Aorta (tissue), 5 donors: ENCODE data around the gene ZBTB9. TPM values are rescaled to one million over a fixed set of nuclear protein-coding genes. Genes with fewer than 3 reads are reported as not detected.

Experiments used
- ATAC-seq: fragments of 200-7000 bp; cut with Tn5 transposase; one replicate; pipeline ENCODE4 v1.9.1; 2022; ENCODE audit warnings: moderate library complexity; ENCODE audit not compliant: low FRiP score
- DNase-seq, 2 donors: peaks; one replicate each; pipeline ENCODE4 v3.0.0-alpha.2; 2020
- H3K27ac ChIP-seq, 2 donors: one replicate each; pipeline ENCODE4 v1.5.1; 2013; ENCODE audit warnings: low read length in 2 of 2, mild to moderate bottlenecking in 2 of 2, moderate library complexity in 2 of 2, control low read depth in 1 of 2, inconsistent platforms in 1 of 2, low read depth in 1 of 2
- H3K27me3 ChIP-seq, 2 donors: one replicate each; pipeline ENCODE4 v1.6.1; 2013; ENCODE audit warnings: control low read depth in 1 of 2, low read length in 1 of 2, mild to moderate bottlenecking in 1 of 2, moderate library complexity in 1 of 2; ENCODE audit not compliant: insufficient read depth in 2 of 2, control insufficient read depth in 1 of 2
- H3K36me3 ChIP-seq, 2 donors: one replicate each; pipeline ENCODE4 v1.6.1; 2013; ENCODE audit warnings: control low read depth in 1 of 2, low read length in 1 of 2, mild to moderate bottlenecking in 1 of 2; ENCODE audit not compliant: insufficient read depth in 2 of 2, control insufficient read depth in 1 of 2
- H3K4me1 ChIP-seq, 2 donors: one replicate each; pipeline ENCODE4 v1.6.1; 2013; ENCODE audit warnings: low read length in 2 of 2, control low read depth in 1 of 2, mild to moderate bottlenecking in 1 of 2, moderate library complexity in 1 of 2; ENCODE audit not compliant: insufficient read depth in 2 of 2, control insufficient read depth in 1 of 2
- H3K4me3 ChIP-seq, 2 donors: one replicate each; pipeline ENCODE4 v1.5.1; 2013; ENCODE audit warnings: low read length in 2 of 2, control low read depth in 1 of 2, mild to moderate bottlenecking in 1 of 2
- H3K9me3 ChIP-seq: one replicate; pipeline ENCODE4 v1.6.1; 2013; ENCODE audit warnings: mild to moderate bottlenecking, low read length; ENCODE audit not compliant: control insufficient read depth
- WGBS, 2 donors: extraction: QIAGEN DNeasy Blood & Tissue Kit; methylation state at CpG; one replicate each; pipeline ENCODE4 v1.1.7; 2013; 5-methylcytosine and 5-hydroxymethylcytosine counted together
- intact Hi-C, 2 donors: fragments of 100-400 bp; cut with DNase I; formaldehyde crosslinking; loops; one replicate each; pipeline versions ENCODE4 v1.14.2 to v1.15.0; 2022
- long read RNA-seq, 2 donors: library from polyadenylated mRNA; unstranded; transcript quantifications; one replicate each; pipeline ENCODE4 v2.0.0, GENCODE V29; 2020 to 2021
- polyA plus RNA-seq, 2 donors: library from polyadenylated mRNA; stranded (reverse); fragments of 200-250 nt; gene quantifications; one replicate each; pipeline ENCODE4 v1.2.3, GENCODE V29; 2013
- total RNA-seq, 2 donors: library from RNA; stranded (reverse); fragmentation: NEBNext Ultra II Directional; extraction: Animal tissue kit (Norgen Biotek cat#: 25700); gene quantifications; one replicate each; pipeline ENCODE4 v1.2.1, GENCODE V29; 2021
- donor health status: healthy with polysubstance abuse.
- donor health status: Bipolar disorder and iron deficiency.
- donor health status: DM: no; HTN: no; CAD: no.
- donor health status: DM: no; HTN: no; CAD: no.
- donor health status: DM: yes; HTN: yes; CAD: no.

The ZBTB9 gene
- 1 to 10 TPM; 3.0 to 4.2 TPM for total RNA-seq
- polyA plus RNA-seq = 1 to 10 TPM; 1.4 to 1.5 TPM
- long read RNA-seq, donor 1, transcript ZBTB9-201 (2 exons, 2,716 nt) = major isoform, 9 of 13 reads
- long read RNA-seq, donor 1, partial matches to known transcripts = 0 of 13 reads
- long read RNA-seq, donor 1, other reads (novel, unspliced or antisense) = 4 of 13 reads
- long read RNA-seq, donor 2, partial matches to known transcripts = 0 of 5 reads
- long read RNA-seq, donor 2, other reads (novel, unspliced or antisense) = 2 of 5 reads

- H3K9me3 ChIP-seq = no peaks in the 10 kb centered on the region
- intact Hi-C loops = loop anchor here (5.0 to 10.0 kb wide), 3 partner anchors 42 to 249 kb away; partner anchors contain the start of genes HSD17B8 (in 1 of the 2), PHF1 (in 1 of the 2), RING1 (in 1 of the 2) and RXRB (in 1 of the 2)
- no peak within 1 kb of the TSS for H3K27ac ChIP-seq
- H3K27me3 ChIP-seq = no peaks in the 10 kb centered on the region
- peak; percentile 97 to 98 for DNase-seq
- peak within 1 kb of the TSS; percentile 36 to 48 for H3K4me3 ChIP-seq
- 0 to 1% methylated on average over 65 of the region's 65 CpGs for WGBS, 2 donors
- ATAC-seq = peak; percentile 98
- no peaks in the 10 kb centered on the region for H3K36me3 ChIP-seq
- H3K4me1 ChIP-seq = no peaks in the 10 kb centered on the region
Observed at GRCh38 chr6:33454009-33454946, at the start of gene ZBTB9. Gene ZBTB9 (plus strand): TSS chr6:33454576. CDS start chr6:33455101, 525 bp downstream.

GRCh38 chr6:33404884-33405283, 49.5 kb upstream of the ZBTB9 start:
- ATAC-seq (no peak), DNase-seq (no peak)
- H3K4me1 ChIP-seq = no peaks in the 10 kb centered on the region
- H3K4me3 ChIP-seq = no peak overlapping the region
- WGBS, 2 donors = 95 to 96% methylated on average over 17 of the region's 17 CpGs
- intact Hi-C loops = no loop called here
- H3K27me3 ChIP-seq = no peaks in the 10 kb centered on the region
- H3K27ac ChIP-seq = no peak overlapping the region
- no peaks in the 10 kb centered on the region for H3K9me3 ChIP-seq
- H3K36me3 ChIP-seq = no peaks in the 10 kb centered on the region

GRCh38 chr6:33405386-33405940, 48.9 kb upstream of the ZBTB9 start:
- intact Hi-C loops = no loop called here
- Histone ChIP-seq H3K36me3 (no peaks in the 10 kb centered on the region), H3K27ac (no peak overlapping the region), H3K4me1 (no peaks in the 10 kb centered on the region), H3K27me3 (no peaks in the 10 kb centered on the region), H3K4me3 (no peak overlapping the region), H3K9me3 (no peaks in the 10 kb centered on the region)
- ATAC-seq = no peak
- WGBS, 2 donors = 93 to 95% methylated on average over 15 of the region's 15 CpGs
- no peak for DNase-seq

- no peaks in the 10 kb centered on the region for H3K9me3 ChIP-seq
- DNase-seq = no peak
- no peaks in the 10 kb centered on the region for H3K27me3 ChIP-seq
- no peaks in the 10 kb centered on the region for H3K4me1 ChIP-seq
- H3K4me3 ChIP-seq = no peak overlapping the region
- no peak for ATAC-seq
- no peaks in the 10 kb centered on the region for H3K36me3 ChIP-seq
- WGBS, 2 donors = 95 to 96% methylated on average over 17 of the region's 17 CpGs
- H3K27ac ChIP-seq = no peak overlapping the region
- intact Hi-C loops = no loop called here
Observed at GRCh38 chr6:33406126-33406525, 48.2 kb upstream of the ZBTB9 start.

- ATAC-seq = no peak
- no peak for DNase-seq
- Histone ChIP-seq H3K4me1 (no peaks in the 10 kb centered on the region), H3K27me3 (no peaks in the 10 kb centered on the region), H3K36me3 (no peaks in the 10 kb centered on the region), H3K4me3 (no peak overlapping the region), H3K9me3 (no peaks in the 10 kb centered on the region), H3K27ac (no peak overlapping the region)
- 76 to 78% methylated on average over 5 of the region's 5 CpGs for WGBS, 2 donors
- intact Hi-C loops = no loop called here
Observed at GRCh38 chr6:33407132-33407718, 47.2 kb upstream of the ZBTB9 start.

GRCh38 chr6:33410050-33410710, 44.2 kb upstream of the ZBTB9 start:
- no peaks in the 10 kb centered on the region for H3K4me1 ChIP-seq
- H3K36me3 ChIP-seq = peaks cover 0 to 3% of the 10 kb centered on the region in 2 donors
- DNase-seq = peak; percentile 99
- H3K27ac ChIP-seq = peak overlapping the region in 1 of 2 donors; percentile 54
- 1% methylated on average over 52 to 65 of the region's 65 CpGs for whole genome bisulfite sequencing, 2 donors
- no peaks in the 10 kb centered on the region for H3K9me3 ChIP-seq
- H3K4me3 ChIP-seq = peak overlapping the region; percentile 79 to 99
- H3K27me3 ChIP-seq = no peaks in the 10 kb centered on the region
- intact Hi-C loops = loop anchor here in 1 of 2 donors (1.0 to 10.0 kb wide), 6 partner anchors 19 to 1755 kb away; partner anchors contain the start of genes APOM, B3GALT4, BAG6 and HSD17B8
- peak; percentile 97 for ATAC-seq

- Histone ChIP-seq H3K27me3 (no peaks in the 10 kb centered on the region), H3K9me3 (no peaks in the 10 kb centered on the region), H3K4me3 (peak within 1 kb of the TSS; percentile 79 to 99), H3K4me1 (no peaks in the 10 kb centered on the region), H3K27ac (peak within 1 kb of the TSS; percentile 8 to 81), H3K36me3 (peaks cover 0 to 3% of the 10 kb centered on the region in 2 donors)
- DNase-seq = peak in 1 of 2 donors; percentile 92
- 0 to 1% methylated on average over 25 to 65 of the region's 67 CpGs for WGBS, 2 donors
- intact Hi-C loops = loop anchor here in 1 of 2 donors (1.0 to 10.0 kb wide), 6 partner anchors 20 to 1756 kb away; partner anchors contain the start of genes APOM, B3GALT4, BAG6 and HSD17B8
- peak; percentile 87 for ATAC-seq
Observed at GRCh38 chr6:33410711-33411631, 43.4 kb upstream of the ZBTB9 start, which contains the start of gene PHF1. Gene PHF1 (plus strand): TSS chr6:33411014. CDS start chr6:33412264, 1,250 bp downstream.
